Motor neuron (in vitro differentiated cells): ENCODE results near the gene NHLRC1. TPM values are rescaled to one million over a fixed set of nuclear protein-coding genes. Genes with fewer than 3 reads are reported as not detected.

Experiments
- total RNA-seq, 8 experiments: library from RNA; unstranded; fragments of 300-600 nt; gene quantifications; 2 replicates each; pipeline versions ENCODE4 v1.2.3 to v1.2.4, GENCODE V29; 2022

Gene NHLRC1
- total RNA-seq, 8 experiments from 2014 or later, result 0.25 to 2.4 (median 1.6) TPM

Other genes with a start within 250 kb of the NHLRC1 start
- gene KIF13A, start 135.0 kb downstream of the NHLRC1 start, total RNA-seq, result 10 to 100 TPM; 15.5 to 50.5 (median 24.5) TPM
- 10 to 100 TPM in 4 of 8 experiments, 1 to 10 TPM in 4; 6.7 to 24.3 (median 13.7) TPM for gene TPMT, start 32.4 kb upstream of the NHLRC1 start, total RNA-seq
- gene KDM1B, start 32.7 kb upstream of the NHLRC1 start, total RNA-seq, result 10 to 100 TPM; 11.9 to 28.1 (median 17.9) TPM
- 100 to 1,000 TPM in 1 of 8 experiments, 10 to 100 TPM in 7; 23.6 to 156 (median 58.8) TPM for gene DEK, start 141.9 kb upstream of the NHLRC1 start, total RNA-seq